NK-92 (cell line): ENCODE results near the gene TMEM220.
"Not testable (repeated sequence)": the region's sequence is repeated elsewhere in the genome, so short reads cannot be mapped to it uniquely, and the experiment has no call there.

Experiments
- DNase-seq: peaks from one replicate; lab custom pipeline; 2025; ENCODE audit not compliant: unreplicated experiment; lab: John Stamatoyannopoulos, UW

The TMEM220 gene

GRCh38 chr17:10755592-10756127, 25.8 kb upstream of the TMEM220 start:
- no peak for DNase-seq

GRCh38 chr17:10754861-10755591, 25.2 kb upstream of the TMEM220 start:
- DNase-seq = no peak

DNA sequence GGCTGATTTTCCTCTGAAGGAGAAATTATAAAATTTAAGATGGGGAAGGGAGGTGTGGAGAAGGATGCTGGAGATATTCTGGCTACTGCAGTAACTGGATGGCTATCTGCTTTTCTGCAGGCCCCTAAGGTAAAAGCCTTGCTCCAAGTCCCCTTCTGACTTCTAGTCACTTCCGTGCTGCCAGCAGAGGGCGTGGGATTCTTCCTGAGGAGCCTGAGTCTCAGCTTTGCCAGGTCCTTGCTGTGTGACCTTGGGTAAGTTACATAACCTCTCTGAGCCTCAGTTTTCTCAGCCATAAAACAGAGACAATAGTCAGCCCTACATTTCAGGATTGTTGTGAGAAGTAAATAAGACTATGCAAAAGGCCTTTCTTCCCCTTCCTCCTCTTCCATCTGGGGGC, 24.3 kb upstream of the TMEM220 start:
- no peak for DNase-seq

GRCh38 chr17:10752696-10753095, 22.9 kb upstream of the TMEM220 start:
- DNase-seq = no peak

- DNase-seq = no peak
Observed at GRCh38 chr17:10751563-10751962, 21.7 kb upstream of the TMEM220 start.

DNA sequence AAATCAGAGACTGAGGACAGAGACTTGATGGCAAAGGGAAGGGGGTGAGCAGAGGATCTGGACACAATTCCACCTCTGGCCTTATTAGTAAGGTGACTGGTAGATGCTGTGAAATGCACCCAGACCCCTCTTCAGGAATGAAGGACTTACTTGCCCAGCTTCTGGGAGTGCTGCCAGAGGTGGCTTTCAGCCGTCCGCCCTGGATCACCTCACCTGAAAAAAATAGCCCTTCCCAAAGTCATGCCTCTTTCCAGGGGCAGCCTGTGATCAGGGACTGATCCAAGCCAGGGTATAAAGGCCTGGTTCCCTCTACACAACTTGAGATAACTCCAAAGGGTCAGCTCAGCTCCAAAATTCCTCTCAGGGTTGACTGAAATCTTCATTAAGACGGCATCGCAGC, 20.4 kb upstream of the TMEM220 start:
- DNase-seq = no peak

DNA sequence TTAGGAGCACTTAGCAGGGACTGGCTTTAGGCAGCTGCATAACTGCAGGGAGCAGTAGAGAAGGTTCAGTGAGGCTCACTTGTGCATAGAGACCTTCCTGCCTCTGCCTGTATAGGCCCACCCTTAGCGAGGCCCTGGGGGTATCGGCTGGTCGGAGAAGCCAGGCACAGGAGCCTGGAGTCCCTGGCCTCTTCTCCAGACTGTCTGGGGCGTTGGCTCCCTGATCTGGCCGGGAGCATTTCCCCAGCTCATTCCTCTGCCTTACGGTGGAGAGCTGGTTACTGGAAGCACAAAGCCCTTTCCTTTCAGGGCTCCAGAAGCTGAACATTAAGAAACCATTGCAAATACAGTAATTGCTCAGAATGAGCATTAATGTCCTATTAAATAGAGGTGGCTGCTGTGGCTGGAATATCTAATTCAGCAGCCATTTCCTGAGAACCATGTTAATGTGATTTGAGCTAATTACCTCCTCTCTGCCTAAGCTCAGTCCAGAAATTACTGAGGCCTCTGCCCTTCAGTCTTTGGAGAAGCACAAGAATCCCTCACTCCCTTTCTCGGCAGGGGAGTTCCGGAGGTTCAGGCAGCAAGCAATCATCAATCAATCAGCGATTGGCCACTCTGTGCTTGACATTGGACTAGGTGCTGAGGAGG, 18.8 kb upstream of the TMEM220 start:
- no peak for DNase-seq

DNA sequence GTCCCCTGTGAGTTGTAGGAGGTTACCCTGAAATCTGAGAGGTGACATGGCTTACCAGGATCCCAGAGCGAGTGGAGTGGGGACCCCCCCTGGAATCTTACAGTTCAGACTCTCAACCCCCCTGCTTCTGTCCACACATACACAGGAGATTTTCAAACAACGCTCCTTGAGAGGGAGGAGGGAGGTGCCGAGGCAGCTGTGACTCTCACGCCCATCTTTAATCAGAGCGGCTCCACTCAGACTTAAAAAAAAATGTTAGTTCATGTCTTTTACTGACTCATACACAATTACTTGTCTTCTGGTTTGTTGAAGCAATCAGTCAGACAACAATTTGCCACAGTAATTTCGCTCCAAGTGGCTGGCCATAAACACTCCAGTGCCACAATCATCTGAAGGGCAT, 15.4 kb upstream of the TMEM220 start:
- no peak for DNase-seq

- no peak for DNase-seq
Observed at GRCh38 chr17:10744501-10745000, 14.7 kb upstream of the TMEM220 start.

GRCh38 chr17:10743316-10744009, 13.6 kb upstream of the TMEM220 start:
- no peak for DNase-seq

- no peak for DNase-seq
Observed at GRCh38 chr17:10742431-10742830, 12.6 kb upstream of the TMEM220 start.

GRCh38 chr17:10741416-10742135, 11.8 kb upstream of the TMEM220 start:
- no peak for DNase-seq

GRCh38 chr17:10739386-10739785, 9.6 kb upstream of the TMEM220 start:
- DNase-seq = no peak

GRCh38 chr17:10738521-10739258, 8.9 kb upstream of the TMEM220 start:
- DNase-seq = no peak

DNA sequence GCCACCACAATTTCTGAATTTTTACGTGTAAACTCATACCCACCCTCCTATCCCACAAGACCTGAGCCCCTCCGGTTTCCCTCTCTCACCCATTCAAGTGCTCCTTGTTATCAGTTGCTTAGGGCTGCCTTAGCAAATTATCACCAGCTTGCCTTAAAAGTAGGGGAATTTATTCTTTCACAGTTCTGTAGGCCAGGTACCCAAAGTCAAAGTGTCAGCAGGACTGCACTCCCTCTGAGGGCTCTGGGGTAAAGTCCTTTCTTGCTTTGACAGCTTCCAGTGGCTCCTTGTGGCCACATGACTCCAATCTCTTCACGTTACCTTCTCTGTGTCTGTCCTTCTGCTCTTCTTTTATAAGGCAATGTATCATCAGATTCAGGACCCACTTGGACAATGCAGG, 7.9 kb upstream of the TMEM220 start:
- DNase-seq = no peak

- DNase-seq = no peak
Observed at GRCh38 chr17:10737168-10737622, 7.4 kb upstream of the TMEM220 start.

GRCh38 chr17:10735821-10736220, 6.0 kb upstream of the TMEM220 start:
- DNase-seq = no peak

- no peak for DNase-seq
Observed at GRCh38 chr17:10735251-10735650, 5.4 kb upstream of the TMEM220 start.

- DNase-seq = no peak
Observed at GRCh38 chr17:10733666-10734065, 3.8 kb upstream of the TMEM220 start.

DNA sequence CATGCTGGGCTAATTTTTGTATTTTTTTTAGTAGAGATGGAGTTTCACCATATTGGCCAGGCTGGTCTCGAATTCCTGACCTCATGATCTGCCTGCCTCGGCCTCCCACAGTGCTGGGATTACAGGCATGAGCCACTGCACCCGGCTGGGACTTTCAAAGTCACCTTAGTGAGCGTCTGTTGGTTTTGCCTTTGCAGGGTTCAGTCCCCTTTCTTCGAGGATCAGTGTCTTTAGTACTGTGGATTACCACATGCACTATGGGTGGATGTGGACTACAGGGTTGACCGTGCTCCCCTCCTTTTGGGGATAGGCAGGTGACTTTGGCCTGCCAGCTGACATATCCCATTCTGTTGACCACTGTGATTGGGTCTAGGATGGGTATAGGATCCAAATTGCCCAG, 2.3 kb upstream of the TMEM220 start:
- not testable (repeated sequence) for DNase-seq
